ENCODE measurements around the gene CCDC34. TPM values are rescaled to one million over a fixed set of nuclear protein-coding genes. Genes with fewer than 3 reads are reported as not detected.

Gene CCDC34
- total and polyA plus RNA-seq, 2 of the 4 experiments (the other 2 are of a cell fraction), result 2.5 to 4.5 TPM

GRCh38 chr11:27330633-27331270 is 32.3 kb downstream of the CCDC34 start:
- peak overlapping the region in 1 of 2 experiments; percentile 38; a peak in 1 of 4 replicates for H4K8ac ChIP-seq (ENCODE audit: low read depth in 2 of 2, low read length in 2 of 2)
- no CpG with 5 or more reads among the region's 1 CpG for WGBS, 2 experiments (ENCODE audit: extremely low coverage in 2 of 2, insufficient read length in 1 of 2)
- in situ Hi-C loops (cut with MboI; ENCODE audit: low sequenced_read_pairs), result no loop called here
- H3K23ac ChIP-seq (ENCODE audit: low read depth, low read length), result peak overlapping the region; percentile 17; the same call in 1 of the 2 replicates
- no peaks in the 10 kb centered on the region; the same call in 1 of the 2 replicates for H3K9me1 ChIP-seq (ENCODE audit: insufficient read depth, low read length)
- peak overlapping the region; percentile 83 for H3K14ac ChIP-seq (replicated peaks; ENCODE audit: low read depth, low read length)
- no peaks in the 10 kb centered on the region for H3K9me3 ChIP-seq (ENCODE audit: control insufficient read depth, insufficient read depth, low read length)
- CTCF ChIA-PET, result no interaction called here
- H3K4me1 ChIP-seq (ENCODE audit: control insufficient read depth, insufficient read depth, low read length), result peaks cover 6% of the 10 kb centered on the region
- H3K9ac ChIP-seq (ENCODE audit: low read depth, low read length), result no peak overlapping the region
- no peak overlapping the region for H2AFZ ChIP-seq (replicated peaks; ENCODE audit: low read length, poor library complexity)
- peak overlapping the region; percentile 79 for H2BK120ac ChIP-seq (ENCODE audit: low read depth, low read length)
- intact Hi-C loops (cut with micrococcal nuclease), result no loop called here
- no peak for TF ChIP-seq CEBPB (IDR thresholded peaks at IDR 0.05; ENCODE audit: low read depth, low read length)
- no peak for TF ChIP-seq USF2 (IDR thresholded peaks at IDR 0.05; ENCODE audit: low read depth, low read length)
- TF ChIP-seq MAZ (IDR thresholded peaks at IDR 0.05; ENCODE audit: borderline replicate concordance, low read depth, low read length), result no peak
- TF ChIP-seq CTCF (conservative IDR thresholded peaks at IDR 0.05; ENCODE audit: low read depth, low read length), result no peak
- TF ChIP-seq CHD1 (IDR thresholded peaks at IDR 0.05; ENCODE audit: low read depth, low read length), result no peak
- TF ChIP-seq FOS (IDR thresholded peaks at IDR 0.05; ENCODE audit: low read depth, low read length), result no peak
- TF ChIP-seq MAFK (IDR thresholded peaks at IDR 0.05; ENCODE audit: low read depth, low read length), result no peak
- no peak for TF ChIP-seq BHLHE40 (IDR thresholded peaks at IDR 0.05; ENCODE audit: low read depth, low read length)
- TF ChIP-seq POLR2A (IDR thresholded peaks at IDR 0.05; ENCODE audit: low read depth, low read length), result no peak
- no peak for TF ChIP-seq RAD21 (IDR thresholded peaks at IDR 0.05; ENCODE audit: low read length)
- no peak for TF ChIP-seq RFX5 (IDR thresholded peaks at IDR 0.05; ENCODE audit: low read depth, low read length)
- TF ChIP-seq, protein P1, sequence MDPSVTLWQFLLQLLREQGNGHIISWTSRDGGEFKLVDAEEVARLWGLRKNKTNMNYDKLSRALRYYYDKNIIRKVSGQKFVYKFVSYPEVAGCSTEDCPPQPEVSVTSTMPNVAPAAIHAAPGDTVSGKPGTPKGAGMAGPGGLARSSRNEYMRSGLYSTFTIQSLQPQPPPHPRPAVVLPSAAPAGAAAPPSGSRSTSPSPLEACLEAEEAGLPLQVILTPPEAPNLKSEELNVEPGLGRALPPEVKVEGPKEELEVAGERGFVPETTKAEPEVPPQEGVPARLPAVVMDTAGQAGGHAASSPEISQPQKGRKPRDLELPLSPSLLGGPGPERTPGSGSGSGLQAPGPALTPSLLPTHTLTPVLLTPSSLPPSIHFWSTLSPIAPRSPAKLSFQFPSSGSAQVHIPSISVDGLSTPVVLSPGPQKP (IDR thresholded peaks at IDR 0.05; ENCODE audit: borderline replicate concordance, low read depth, low read length), result no peak
- TF ChIP-seq MXI1 (IDR thresholded peaks at IDR 0.05; ENCODE audit: borderline replicate concordance, low read depth, low read length), result no peak
- TF ChIP-seq NFE2L2 (IDR thresholded peaks at IDR 0.05; ENCODE audit: low read depth, low read length), result no peak
- no peak for TF ChIP-seq RCOR1 (IDR thresholded peaks at IDR 0.05; ENCODE audit: insufficient replicate concordance, low read length)
- H2AK9ac ChIP-seq (replicated peaks; ENCODE audit: low read depth, low read length, poor library complexity), result no peak overlapping the region
- peak overlapping the region; percentile 86 for H2BK5ac ChIP-seq (ENCODE audit: low read depth, low read length, poor library complexity, severe bottlenecking)
- H3K27me3 ChIP-seq (ENCODE audit: control insufficient read depth, insufficient read depth, low read length), result no peaks in the 10 kb centered on the region
- peak overlapping the region; percentile 46 for H3K18ac ChIP-seq (ENCODE audit: low read depth, low read length)
- no TSS peak for BruUV-seq (replicated peaks)
- H4K91ac ChIP-seq (ENCODE audit: insufficient read depth, low read depth, low read length), result peak overlapping the region; percentile 52; the same call in 1 of the 2 replicates
- H2AK5ac ChIP-seq (ENCODE audit: low read depth, low read length), result peak overlapping the region; percentile 29; the same call in 1 of the 2 replicates
- no peak overlapping the region for H3K56ac ChIP-seq (ENCODE audit: extremely low read depth, insufficient read depth, low read length)
- H3K4ac ChIP-seq (ENCODE audit: low read depth, low read length), result peak overlapping the region; percentile 60
- no peak overlapping the region for H3K4me2 ChIP-seq (ENCODE audit: low read depth, low read length)
- no peak for ATAC-seq (ENCODE audit: low read depth)
- H3K27ac ChIP-seq (ENCODE audit: insufficient read depth, low read length), result no peak overlapping the region
- peak overlapping the region; percentile 77; the same call in 1 of the 2 replicates for H4K5ac ChIP-seq (ENCODE audit: low read depth, low read length)
- H4K20me1 ChIP-seq (ENCODE audit: insufficient read depth, low read length), result no peaks in the 10 kb centered on the region
- peak overlapping the region; percentile 73; the same call in 1 of the 3 replicates for H2BK15ac ChIP-seq (ENCODE audit: low read depth, low read length)
- H3K4me3 ChIP-seq (ENCODE audit: insufficient read depth, low read depth, low read length), result no peak overlapping the region
- no peaks in the 10 kb centered on the region for H3K36me3 ChIP-seq (ENCODE audit: control insufficient read depth, insufficient read depth, low read length)
- DNase-seq, result no peak
- no peaks in the 10 kb centered on the region for H3K79me1 ChIP-seq (ENCODE audit: low read depth in 1 of 2, low read length in 2 of 2)
- dilution Hi-C loops (cut with HindIII; ENCODE audit: low sequenced_read_pairs, unreplicated experiment), result no loop called here
- POLR2A ChIA-PET (ENCODE audit: unreplicated experiment), result no interaction called here
- H2BK20ac ChIP-seq (ENCODE audit: low read depth, low read length), result peak overlapping the region; percentile 32

All from IMR-90 (cell line).